ENCODE measurements around the gene KDM4C.

- no peak for TF ChIP-seq CTCF (IDR thresholded peaks at IDR 0.05)
- TF ChIP-seq POLR2AphosphoS5 (IDR thresholded peaks at IDR 0.05): no peak
- no peak for TF ChIP-seq POLR2A (IDR thresholded peaks at IDR 0.05)
Measured at GRCh38 chr9:7111413-7111812, 353.6 kb downstream of the KDM4C start.
